Measurements from ENCODE around the gene LARGE1. TPM values are rescaled to one million over a fixed set of nuclear protein-coding genes. Genes with fewer than 3 reads are reported as not detected.

The LARGE1 gene
- total and polyA plus RNA-seq, 2 of the 8 experiments (the other 6 are each of a cell fraction or from before 2014, with no cell fraction given), result 43.7 to 83.0 TPM

DNA sequence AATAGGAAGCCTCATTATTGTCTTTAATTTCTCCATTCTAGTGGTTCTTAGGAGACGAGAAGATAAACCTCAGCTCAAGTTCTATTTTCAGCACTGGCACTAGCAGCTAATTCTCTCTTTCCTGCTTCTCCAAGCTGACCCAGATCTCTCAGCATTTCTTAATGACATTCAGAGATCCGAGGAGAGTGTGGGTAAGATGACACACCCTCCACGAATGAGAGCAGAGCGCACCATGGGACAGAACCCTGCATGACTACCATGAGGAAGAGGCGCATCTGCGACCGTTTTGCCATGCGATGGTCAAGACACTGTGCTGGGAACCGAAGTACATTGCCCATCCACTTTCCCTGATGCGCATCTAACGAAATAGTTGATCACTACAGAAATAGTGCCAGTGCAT is 241.8 kb downstream of the LARGE1 start (continued):
- no peak for TF ChIP-seq ZNF274 (IDR thresholded peaks at IDR 0.05; ENCODE audit: borderline replicate concordance, extremely low read depth, low read length)
- TF ChIP-seq, protein P1, sequence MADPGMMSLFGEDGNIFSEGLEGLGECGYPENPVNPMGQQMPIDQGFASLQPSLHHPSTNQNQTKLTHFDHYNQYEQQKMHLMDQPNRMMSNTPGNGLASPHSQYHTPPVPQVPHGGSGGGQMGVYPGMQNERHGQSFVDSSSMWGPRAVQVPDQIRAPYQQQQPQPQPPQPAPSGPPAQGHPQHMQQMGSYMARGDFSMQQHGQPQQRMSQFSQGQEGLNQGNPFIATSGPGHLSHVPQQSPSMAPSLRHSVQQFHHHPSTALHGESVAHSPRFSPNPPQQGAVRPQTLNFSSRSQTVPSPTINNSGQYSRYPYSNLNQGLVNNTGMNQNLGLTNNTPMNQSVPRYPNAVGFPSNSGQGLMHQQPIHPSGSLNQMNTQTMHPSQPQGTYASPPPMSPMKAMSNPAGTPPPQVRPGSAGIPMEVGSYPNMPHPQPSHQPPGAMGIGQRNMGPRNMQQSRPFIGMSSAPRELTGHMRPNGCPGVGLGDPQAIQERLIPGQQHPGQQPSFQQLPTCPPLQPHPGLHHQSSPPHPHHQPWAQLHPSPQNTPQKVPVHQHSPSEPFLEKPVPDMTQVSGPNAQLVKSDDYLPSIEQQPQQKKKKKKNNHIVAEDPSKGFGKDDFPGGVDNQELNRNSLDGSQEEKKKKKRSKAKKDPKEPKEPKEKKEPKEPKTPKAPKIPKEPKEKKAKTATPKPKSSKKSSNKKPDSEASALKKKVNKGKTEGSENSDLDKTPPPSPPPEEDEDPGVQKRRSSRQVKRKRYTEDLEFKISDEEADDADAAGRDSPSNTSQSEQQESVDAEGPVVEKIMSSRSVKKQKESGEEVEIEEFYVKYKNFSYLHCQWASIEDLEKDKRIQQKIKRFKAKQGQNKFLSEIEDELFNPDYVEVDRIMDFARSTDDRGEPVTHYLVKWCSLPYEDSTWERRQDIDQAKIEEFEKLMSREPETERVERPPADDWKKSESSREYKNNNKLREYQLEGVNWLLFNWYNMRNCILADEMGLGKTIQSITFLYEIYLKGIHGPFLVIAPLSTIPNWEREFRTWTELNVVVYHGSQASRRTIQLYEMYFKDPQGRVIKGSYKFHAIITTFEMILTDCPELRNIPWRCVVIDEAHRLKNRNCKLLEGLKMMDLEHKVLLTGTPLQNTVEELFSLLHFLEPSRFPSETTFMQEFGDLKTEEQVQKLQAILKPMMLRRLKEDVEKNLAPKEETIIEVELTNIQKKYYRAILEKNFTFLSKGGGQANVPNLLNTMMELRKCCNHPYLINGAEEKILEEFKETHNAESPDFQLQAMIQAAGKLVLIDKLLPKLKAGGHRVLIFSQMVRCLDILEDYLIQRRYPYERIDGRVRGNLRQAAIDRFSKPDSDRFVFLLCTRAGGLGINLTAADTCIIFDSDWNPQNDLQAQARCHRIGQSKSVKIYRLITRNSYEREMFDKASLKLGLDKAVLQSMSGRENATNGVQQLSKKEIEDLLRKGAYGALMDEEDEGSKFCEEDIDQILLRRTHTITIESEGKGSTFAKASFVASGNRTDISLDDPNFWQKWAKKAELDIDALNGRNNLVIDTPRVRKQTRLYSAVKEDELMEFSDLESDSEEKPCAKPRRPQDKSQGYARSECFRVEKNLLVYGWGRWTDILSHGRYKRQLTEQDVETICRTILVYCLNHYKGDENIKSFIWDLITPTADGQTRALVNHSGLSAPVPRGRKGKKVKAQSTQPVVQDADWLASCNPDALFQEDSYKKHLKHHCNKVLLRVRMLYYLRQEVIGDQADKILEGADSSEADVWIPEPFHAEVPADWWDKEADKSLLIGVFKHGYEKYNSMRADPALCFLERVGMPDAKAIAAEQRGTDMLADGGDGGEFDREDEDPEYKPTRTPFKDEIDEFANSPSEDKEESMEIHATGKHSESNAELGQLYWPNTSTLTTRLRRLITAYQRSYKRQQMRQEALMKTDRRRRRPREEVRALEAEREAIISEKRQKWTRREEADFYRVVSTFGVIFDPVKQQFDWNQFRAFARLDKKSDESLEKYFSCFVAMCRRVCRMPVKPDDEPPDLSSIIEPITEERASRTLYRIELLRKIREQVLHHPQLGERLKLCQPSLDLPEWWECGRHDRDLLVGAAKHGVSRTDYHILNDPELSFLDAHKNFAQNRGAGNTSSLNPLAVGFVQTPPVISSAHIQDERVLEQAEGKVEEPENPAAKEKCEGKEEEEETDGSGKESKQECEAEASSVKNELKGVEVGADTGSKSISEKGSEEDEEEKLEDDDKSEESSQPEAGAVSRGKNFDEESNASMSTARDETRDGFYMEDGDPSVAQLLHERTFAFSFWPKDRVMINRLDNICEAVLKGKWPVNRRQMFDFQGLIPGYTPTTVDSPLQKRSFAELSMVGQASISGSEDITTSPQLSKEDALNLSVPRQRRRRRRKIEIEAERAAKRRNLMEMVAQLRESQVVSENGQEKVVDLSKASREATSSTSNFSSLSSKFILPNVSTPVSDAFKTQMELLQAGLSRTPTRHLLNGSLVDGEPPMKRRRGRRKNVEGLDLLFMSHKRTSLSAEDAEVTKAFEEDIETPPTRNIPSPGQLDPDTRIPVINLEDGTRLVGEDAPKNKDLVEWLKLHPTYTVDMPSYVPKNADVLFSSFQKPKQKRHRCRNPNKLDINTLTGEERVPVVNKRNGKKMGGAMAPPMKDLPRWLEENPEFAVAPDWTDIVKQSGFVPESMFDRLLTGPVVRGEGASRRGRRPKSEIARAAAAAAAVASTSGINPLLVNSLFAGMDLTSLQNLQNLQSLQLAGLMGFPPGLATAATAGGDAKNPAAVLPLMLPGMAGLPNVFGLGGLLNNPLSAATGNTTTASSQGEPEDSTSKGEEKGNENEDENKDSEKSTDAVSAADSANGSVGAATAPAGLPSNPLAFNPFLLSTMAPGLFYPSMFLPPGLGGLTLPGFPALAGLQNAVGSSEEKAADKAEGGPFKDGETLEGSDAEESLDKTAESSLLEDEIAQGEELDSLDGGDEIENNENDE (IDR thresholded peaks at IDR 0.05; ENCODE audit: insufficient replicate concordance, low read length), result no peak
- no peak for TF ChIP-seq POU5F1 (IDR thresholded peaks at IDR 0.05; ENCODE audit: low read depth, low read length)
- TF ChIP-seq TCF12 (IDR thresholded peaks at IDR 0.05; ENCODE audit: low read depth, low read length), result no peak
- TF ChIP-seq GABPA (IDR thresholded peaks at IDR 0.05; ENCODE audit: borderline replicate concordance, insufficient read depth, low read length), result no peak
- TF ChIP-seq TEAD4 (IDR thresholded peaks at IDR 0.05; ENCODE audit: low read depth, low read length), result no peak
- no peak for TF ChIP-seq BCL11A (IDR thresholded peaks at IDR 0.05; ENCODE audit: low read depth in 2 of 2, low read length in 2 of 2)
- no peak for TF ChIP-seq CTBP2 (IDR thresholded peaks at IDR 0.05; ENCODE audit: borderline replicate concordance, insufficient read depth, insufficient read length, low read length)
